GM23338 (cell line): Measurements from ENCODE around the gene ANO1. TPM values are rescaled to one million over a fixed set of nuclear protein-coding genes. Genes with fewer than 3 reads are reported as not detected.

ENCODE experiments used
- ATAC-seq: fragments of 200-7000 bp; cut with Tn5 transposase; 3 replicates; pipeline ENCODE4 v1.9.1; 2020
- DNase-seq: peaks from one replicate; pipeline ENCODE4 v3.0.0-alpha.2; 2015; ENCODE audit warnings: low spot score
- H2AFZ ChIP-seq: fragments of 200-600 bp; sonication (generic); 2 replicates; pipeline ENCODE4 v1.8.0; 2016; ENCODE audit warnings: antibody characterized with exemption, mild to moderate bottlenecking, moderate library complexity
- H3F3A ChIP-seq: fragments of 200-600 bp; sonication (generic); replicated peaks from 2 replicates; pipeline ENCODE4 v1.8.0; 2017; ENCODE audit warnings: antibody characterized with exemption, mixed run types, low read depth
- H3K27ac ChIP-seq: fragments of 200-600 bp; sonication (generic); 2 replicates; pipeline ENCODE4 v1.6.1; 2016; ENCODE audit warnings: low read depth
- H3K27me3 ChIP-seq: fragments of 200-600 bp; sonication (generic); 2 replicates; pipeline ENCODE4 v1.8.0; 2016; ENCODE audit warnings: mild to moderate bottlenecking, mixed run types, moderate library complexity; ENCODE audit not compliant: insufficient read depth
- H3K36me3 ChIP-seq: fragments of 200-600 bp; sonication (generic); 2 replicates; pipeline ENCODE4 v1.8.0; 2016; ENCODE audit warnings: mild to moderate bottlenecking; ENCODE audit not compliant: insufficient read depth
- H3K4me1 ChIP-seq: fragments of 200-600 bp; sonication (generic); 2 replicates; pipeline ENCODE4 v1.8.0; 2016; ENCODE audit warnings: mild to moderate bottlenecking, moderate library complexity; ENCODE audit not compliant: insufficient read depth
- H3K4me2 ChIP-seq: fragments of 200-600 bp; sonication (generic); 2 replicates; pipeline ENCODE4 v1.7.1; 2017; ENCODE audit warnings: mixed run types
- H3K4me3 ChIP-seq: fragments of 200-600 bp; sonication (generic); 2 replicates; pipeline ENCODE4 v1.6.1; 2016; ENCODE audit warnings: mixed run types
- H3K79me2 ChIP-seq: fragments of 200-600 bp; sonication (generic); replicated peaks from 2 replicates; pipeline ENCODE4 v1.8.0; 2017; ENCODE audit warnings: mild to moderate bottlenecking; ENCODE audit not compliant: insufficient read depth
- H3K9me2 ChIP-seq: fragments of 200-600 bp; sonication (generic); 2 replicates; pipeline ENCODE4 v1.8.0; 2017; ENCODE audit not compliant: insufficient read depth
- H4K20me1 ChIP-seq: fragments of 200-600 bp; sonication (generic); replicated peaks from 2 replicates; pipeline ENCODE4 v1.8.0; 2017; ENCODE audit warnings: mild to moderate bottlenecking; ENCODE audit not compliant: insufficient read depth
- H3K27ac Mint-ChIP-seq: 2 replicates; pipeline ENCODE4 v1.8.0; 2020; ENCODE audit warnings: inconsistent platforms, mild to moderate bottlenecking, moderate library complexity, mixed read lengths
- H3K27me3 Mint-ChIP-seq: 3 replicates; pipeline ENCODE4 v1.8.0; 2022; ENCODE audit warnings: low read depth, mild to moderate bottlenecking, moderate library complexity, mixed read lengths, inconsistent platforms; ENCODE audit not compliant: insufficient read depth, poor library complexity
- H3K36me3 Mint-ChIP-seq: 3 replicates; pipeline ENCODE4 v1.8.0; 2021; ENCODE audit warnings: low read depth, mild to moderate bottlenecking, inconsistent platforms, moderate library complexity, mixed read lengths
- H3K4me1 Mint-ChIP-seq: 3 replicates; pipeline ENCODE4 v1.8.0; 2020; ENCODE audit warnings: mild to moderate bottlenecking, inconsistent platforms, mixed read lengths
- H3K4me3 Mint-ChIP-seq: 3 replicates; pipeline ENCODE4 v1.8.0; 2021; ENCODE audit warnings: moderate library complexity, mild to moderate bottlenecking, inconsistent platforms, mixed read lengths
- H3K9me3 Mint-ChIP-seq: 3 replicates; pipeline ENCODE4 v1.8.0; 2020; ENCODE audit warnings: moderate library complexity, mild to moderate bottlenecking, inconsistent platforms, mixed read lengths
- CREB1 ChIP-seq: fragments of 250-450 bp; sonication (Bioruptor Pico); IDR thresholded peaks from 2 replicates; pipeline ENCODE4 v1.5.0; 2020; ENCODE audit warnings: low read depth, mild to moderate bottlenecking, moderate library complexity
- EZH2 ChIP-seq: fragments of 200-600 bp; sonication (generic); IDR thresholded peaks from one replicate; pipeline ENCODE4 v1.8.0; 2017; ENCODE audit warnings: antibody characterized with exemption, mild to moderate bottlenecking, low read depth; ENCODE audit not compliant: unreplicated experiment
- EZH2phosphoT487 ChIP-seq: fragments of 200-600 bp; sonication (generic); IDR thresholded peaks from one replicate; pipeline ENCODE4 v1.8.1; 2018; ENCODE audit warnings: antibody characterized with exemption; ENCODE audit not compliant: unreplicated experiment
- JUNB ChIP-seq: IDR thresholded peaks from one replicate; pipeline ENCODE4 v1.6.1; 2016; ENCODE audit warnings: antibody characterized with exemption; ENCODE audit not compliant: unreplicated experiment
- NANOG ChIP-seq: IDR thresholded peaks from 2 replicates; pipeline ENCODE4 v1.6.1; 2016; ENCODE audit warnings: antibody characterized with exemption, borderline replicate concordance
- POLR2AphosphoS5 ChIP-seq: IDR thresholded peaks from 2 replicates; pipeline ENCODE4 v1.6.1; 2016; ENCODE audit warnings: antibody characterized with exemption, low read depth
- STAT1 ChIP-seq: IDR thresholded peaks from one replicate; pipeline ENCODE4 v1.6.1; 2016; ENCODE audit warnings: antibody characterized with exemption; ENCODE audit not compliant: unreplicated experiment
- ZNF331 ChIP-seq: fragments of 250-450 bp; sonication (Bioruptor Pico); IDR thresholded peaks from 2 replicates; pipeline ENCODE4 v1.5.0; 2020; ENCODE audit warnings: low read depth, mild to moderate bottlenecking, moderate library complexity
- polyA plus RNA-seq: library from polyadenylated mRNA; unstranded; fragments of >200 nt; fragmentation: Nextera tagmentation; extraction: Ambion mirVana; gene quantifications from 2 replicates; pipeline ENCODE4 v1.2.1, GENCODE V29; 2016
- total RNA-seq: library from RNA; depleted of rRNA; stranded (reverse); fragments of >200 nt; shearing (Covaris generic); gene quantifications from 2 replicates; pipeline ENCODE4 v1.2.3, GENCODE V29; 2014
- TF ChIP-seq, protein P1 (sequence below), 2 experiments: fragments of 200-600 bp in 1 of 2; sonication (generic) in 1 of 2; conservative IDR thresholded peaks; 2 replicates each; pipeline versions ENCODE4 v1.5.1 to v1.6.1; 2016 to 2017; ENCODE audit warnings: antibody characterized with exemption in 2 of 2, low read depth in 2 of 2, mild to moderate bottlenecking in 2 of 2, moderate library complexity in 1 of 2
- TF ChIP-seq, protein P2 (sequence below): IDR thresholded peaks from one replicate; pipeline ENCODE4 v1.6.1; 2018; ENCODE audit warnings: antibody characterized with exemption; ENCODE audit not compliant: unreplicated experiment
- TF ChIP-seq, protein P3 (sequence below): IDR thresholded peaks from 2 replicates; pipeline ENCODE4 v1.6.1; 2016; ENCODE audit warnings: antibody characterized with exemption

Gene ANO1
- total and polyA plus RNA-seq, 2 experiments from 2014 or later: 1.4 to 3.4 TPM

DNA sequence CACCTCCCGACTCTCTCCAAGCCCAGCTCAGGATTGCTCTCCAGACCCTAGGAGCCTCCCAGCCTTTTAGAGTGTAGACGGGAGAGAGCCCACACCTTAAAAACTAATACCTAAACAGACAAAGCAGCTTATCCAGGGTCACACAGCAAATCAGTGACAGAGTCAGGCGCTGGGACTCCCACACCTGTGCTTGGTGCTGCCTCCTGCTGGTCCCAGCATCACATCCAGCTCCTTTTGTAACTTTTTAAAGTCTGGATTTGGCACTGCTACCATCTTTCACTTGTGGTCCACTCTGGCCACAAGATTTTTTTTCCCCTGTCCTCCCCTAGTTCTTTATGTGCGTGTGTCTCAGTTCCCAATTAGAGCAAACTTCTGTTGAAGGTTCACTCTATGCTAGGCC, 4.7 kb downstream of the ANO1 start:
- no peak overlapping the region for H3K4me3 ChIP-seq
- no peak overlapping the region for H3K27ac ChIP-seq
- H4K20me1 ChIP-seq: no peaks in the 10 kb centered on the region
- H3K4me2 ChIP-seq: no peak overlapping the region
- H3K4me1 ChIP-seq: no peaks in the 10 kb centered on the region; the same call in 1 of the 2 replicates
- Mint-ChIP-seq H3K4me3 (no peak overlapping the region), H3K4me1 (peaks cover 5% of the 10 kb centered on the region; the same call in 2 of the 3 replicates), H3K36me3 (no peaks in the 10 kb centered on the region), H3K9me3 (no peaks in the 10 kb centered on the region), H3K27me3 (peaks cover 25% of the 10 kb centered on the region), H3K27ac (no peak overlapping the region)
- H3F3A ChIP-seq: no peaks in the 10 kb centered on the region; the same call in 1 of the 2 replicates
- no peak for TF ChIP-seq STAT1
- TF ChIP-seq, protein P1, sequence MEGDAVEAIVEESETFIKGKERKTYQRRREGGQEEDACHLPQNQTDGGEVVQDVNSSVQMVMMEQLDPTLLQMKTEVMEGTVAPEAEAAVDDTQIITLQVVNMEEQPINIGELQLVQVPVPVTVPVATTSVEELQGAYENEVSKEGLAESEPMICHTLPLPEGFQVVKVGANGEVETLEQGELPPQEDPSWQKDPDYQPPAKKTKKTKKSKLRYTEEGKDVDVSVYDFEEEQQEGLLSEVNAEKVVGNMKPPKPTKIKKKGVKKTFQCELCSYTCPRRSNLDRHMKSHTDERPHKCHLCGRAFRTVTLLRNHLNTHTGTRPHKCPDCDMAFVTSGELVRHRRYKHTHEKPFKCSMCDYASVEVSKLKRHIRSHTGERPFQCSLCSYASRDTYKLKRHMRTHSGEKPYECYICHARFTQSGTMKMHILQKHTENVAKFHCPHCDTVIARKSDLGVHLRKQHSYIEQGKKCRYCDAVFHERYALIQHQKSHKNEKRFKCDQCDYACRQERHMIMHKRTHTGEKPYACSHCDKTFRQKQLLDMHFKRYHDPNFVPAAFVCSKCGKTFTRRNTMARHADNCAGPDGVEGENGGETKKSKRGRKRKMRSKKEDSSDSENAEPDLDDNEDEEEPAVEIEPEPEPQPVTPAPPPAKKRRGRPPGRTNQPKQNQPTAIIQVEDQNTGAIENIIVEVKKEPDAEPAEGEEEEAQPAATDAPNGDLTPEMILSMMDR (conservative IDR thresholded peaks at IDR 0.05; ENCODE audit: low read depth in 2 of 2): peak; percentile 56 to 76
- H3K27me3 ChIP-seq: peaks cover 30% of the 10 kb centered on the region
- no peaks in the 10 kb centered on the region for H3K79me2 ChIP-seq
- H3K36me3 ChIP-seq: no peaks in the 10 kb centered on the region
- DNase-seq (no peak), ATAC-seq (no peak)
- H3K9me2 ChIP-seq: no peaks in the 10 kb centered on the region
- H2AFZ ChIP-seq: no peak overlapping the region

DNA sequence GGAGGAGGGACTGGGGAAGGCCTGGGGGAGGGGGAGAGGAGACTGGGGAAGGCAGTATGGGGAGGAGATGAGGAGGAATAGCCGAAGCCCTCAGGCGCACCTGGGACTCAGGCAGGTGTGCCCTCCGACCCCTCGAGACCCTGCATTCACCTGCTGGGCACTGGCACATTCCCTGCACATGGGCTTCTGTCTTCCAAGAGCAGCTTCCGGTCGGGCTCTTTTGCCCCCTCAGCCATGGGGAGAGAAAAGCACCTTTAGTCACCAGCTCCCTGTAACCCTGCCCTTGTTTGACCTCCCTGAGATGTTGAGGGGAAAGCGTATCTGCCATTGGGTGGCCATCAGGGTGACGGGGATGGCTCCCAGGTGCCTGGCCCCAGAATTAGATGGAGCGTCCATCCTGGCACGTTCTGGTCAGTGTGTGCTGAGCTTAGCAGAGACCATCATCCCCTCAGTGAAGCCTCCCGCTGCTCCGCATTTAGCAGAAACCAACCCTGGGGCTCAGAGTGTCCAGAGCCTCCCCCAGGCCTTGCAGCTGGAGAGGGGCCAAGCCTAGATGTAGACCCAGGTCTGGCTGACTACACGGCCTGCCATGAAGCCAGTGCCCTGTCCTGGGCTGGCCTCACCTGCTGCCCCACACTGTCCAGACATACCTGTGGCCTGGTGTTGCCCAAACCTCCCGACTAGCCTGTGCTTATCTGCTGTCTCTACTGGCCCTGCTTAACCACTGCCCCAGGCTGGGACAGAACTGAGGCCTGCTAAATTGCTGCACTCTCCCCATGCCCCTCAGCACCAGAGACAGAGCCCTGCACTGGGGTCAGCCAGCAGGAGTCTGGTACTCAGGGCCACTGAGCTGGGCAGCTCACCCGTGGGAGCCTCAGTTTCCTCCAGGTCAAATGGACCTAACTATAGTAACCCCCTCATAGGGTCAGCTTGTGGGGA, 6.2 kb downstream of the ANO1 start:
- H3K27ac Mint-ChIP-seq: no peak overlapping the region
- no peaks in the 10 kb centered on the region for H3K9me3 Mint-ChIP-seq
- no peak for DNase-seq
- Histone ChIP-seq H3K4me1 (no peaks in the 10 kb centered on the region), H3K79me2 (no peaks in the 10 kb centered on the region), H4K20me1 (no peaks in the 10 kb centered on the region), H3K9me2 (no peaks in the 10 kb centered on the region), H3K4me2 (no peak overlapping the region), H3F3A (no peaks in the 10 kb centered on the region; the same call in 1 of the 2 replicates), H2AFZ (no peak overlapping the region), H3K36me3 (no peaks in the 10 kb centered on the region), H3K27ac (no peak overlapping the region), H3K4me3 (no peak overlapping the region), H3K27me3 (peaks cover 17% of the 10 kb centered on the region)
- ATAC-seq: no peak
- H3K4me3 Mint-ChIP-seq: no peak overlapping the region
- H3K4me1 Mint-ChIP-seq: peaks cover 11% of the 10 kb centered on the region
- H3K36me3 Mint-ChIP-seq: no peaks in the 10 kb centered on the region
- peaks cover 22% of the 10 kb centered on the region for H3K27me3 Mint-ChIP-seq
- TF ChIP-seq NANOG (no peak), JUNB (no peak), ZNF331 (CRISPR knock-in tag) (no peak), CREB1 (CRISPR knock-in tag) (no peak), EZH2phosphoT487 (no peak), EZH2 (no peak), POLR2AphosphoS5 (no peak)
- TF ChIP-seq, protein P1 (conservative IDR thresholded peaks at IDR 0.05; ENCODE audit: low read depth in 2 of 2): no peak
- TF ChIP-seq, protein P2, sequence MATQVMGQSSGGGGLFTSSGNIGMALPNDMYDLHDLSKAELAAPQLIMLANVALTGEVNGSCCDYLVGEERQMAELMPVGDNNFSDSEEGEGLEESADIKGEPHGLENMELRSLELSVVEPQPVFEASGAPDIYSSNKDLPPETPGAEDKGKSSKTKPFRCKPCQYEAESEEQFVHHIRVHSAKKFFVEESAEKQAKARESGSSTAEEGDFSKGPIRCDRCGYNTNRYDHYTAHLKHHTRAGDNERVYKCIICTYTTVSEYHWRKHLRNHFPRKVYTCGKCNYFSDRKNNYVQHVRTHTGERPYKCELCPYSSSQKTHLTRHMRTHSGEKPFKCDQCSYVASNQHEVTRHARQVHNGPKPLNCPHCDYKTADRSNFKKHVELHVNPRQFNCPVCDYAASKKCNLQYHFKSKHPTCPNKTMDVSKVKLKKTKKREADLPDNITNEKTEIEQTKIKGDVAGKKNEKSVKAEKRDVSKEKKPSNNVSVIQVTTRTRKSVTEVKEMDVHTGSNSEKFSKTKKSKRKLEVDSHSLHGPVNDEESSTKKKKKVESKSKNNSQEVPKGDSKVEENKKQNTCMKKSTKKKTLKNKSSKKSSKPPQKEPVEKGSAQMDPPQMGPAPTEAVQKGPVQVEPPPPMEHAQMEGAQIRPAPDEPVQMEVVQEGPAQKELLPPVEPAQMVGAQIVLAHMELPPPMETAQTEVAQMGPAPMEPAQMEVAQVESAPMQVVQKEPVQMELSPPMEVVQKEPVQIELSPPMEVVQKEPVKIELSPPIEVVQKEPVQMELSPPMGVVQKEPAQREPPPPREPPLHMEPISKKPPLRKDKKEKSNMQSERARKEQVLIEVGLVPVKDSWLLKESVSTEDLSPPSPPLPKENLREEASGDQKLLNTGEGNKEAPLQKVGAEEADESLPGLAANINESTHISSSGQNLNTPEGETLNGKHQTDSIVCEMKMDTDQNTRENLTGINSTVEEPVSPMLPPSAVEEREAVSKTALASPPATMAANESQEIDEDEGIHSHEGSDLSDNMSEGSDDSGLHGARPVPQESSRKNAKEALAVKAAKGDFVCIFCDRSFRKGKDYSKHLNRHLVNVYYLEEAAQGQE: no peak
- TF ChIP-seq, protein P3, sequence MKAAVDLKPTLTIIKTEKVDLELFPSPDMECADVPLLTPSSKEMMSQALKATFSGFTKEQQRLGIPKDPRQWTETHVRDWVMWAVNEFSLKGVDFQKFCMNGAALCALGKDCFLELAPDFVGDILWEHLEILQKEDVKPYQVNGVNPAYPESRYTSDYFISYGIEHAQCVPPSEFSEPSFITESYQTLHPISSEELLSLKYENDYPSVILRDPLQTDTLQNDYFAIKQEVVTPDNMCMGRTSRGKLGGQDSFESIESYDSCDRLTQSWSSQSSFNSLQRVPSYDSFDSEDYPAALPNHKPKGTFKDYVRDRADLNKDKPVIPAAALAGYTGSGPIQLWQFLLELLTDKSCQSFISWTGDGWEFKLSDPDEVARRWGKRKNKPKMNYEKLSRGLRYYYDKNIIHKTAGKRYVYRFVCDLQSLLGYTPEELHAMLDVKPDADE: no peak
